Neuronal stem cell (in vitro differentiated cells): ENCODE measurements around the gene IGSF9.
A peak's percentile ranks its signal among the peaks of the same experiment; 100 is the strongest.

Experiments
- DNase-seq: peaks from one replicate; pipeline ENCODE4 v3.0.0-alpha.2; 2013; ENCODE audit warnings: low spot score
- H2AFZ ChIP-seq: one replicate; pipeline ENCODE4 v1.6.1; 2013; ENCODE audit warnings: mild to moderate bottlenecking, low read length, inconsistent platforms
- H2AK5ac ChIP-seq: 2 replicates; pipeline ENCODE4 v1.6.1; 2013; ENCODE audit warnings: low read depth, mild to moderate bottlenecking, inconsistent platforms, low read length, moderate library complexity, mixed read lengths
- H2BK120ac ChIP-seq: 2 replicates; pipeline ENCODE4 v1.6.1; 2013; ENCODE audit warnings: low read depth, mild to moderate bottlenecking, inconsistent platforms, low read length, moderate library complexity, mixed read lengths
- H2BK12ac ChIP-seq: one replicate; pipeline ENCODE4 v1.6.1; 2013; ENCODE audit warnings: low read length, inconsistent platforms
- H2BK15ac ChIP-seq: 2 replicates; pipeline ENCODE4 v1.6.1; 2013; ENCODE audit warnings: mild to moderate bottlenecking, low read length, inconsistent platforms, mixed read lengths
- H2BK5ac ChIP-seq: one replicate; pipeline ENCODE4 v1.6.1; 2013; ENCODE audit warnings: inconsistent platforms, mild to moderate bottlenecking, low read length, moderate library complexity
- H3K14ac ChIP-seq: one replicate; pipeline ENCODE4 v1.6.1; 2013; ENCODE audit warnings: low read length, inconsistent platforms
- H3K18ac ChIP-seq: 2 replicates; pipeline ENCODE4 v1.6.1; 2013; ENCODE audit warnings: low read length, inconsistent platforms
- H3K23ac ChIP-seq: 2 replicates; pipeline ENCODE4 v1.6.1; 2013; ENCODE audit warnings: low read depth, mild to moderate bottlenecking, mixed read lengths, low read length, inconsistent platforms; ENCODE audit not compliant: poor library complexity
- H3K27ac ChIP-seq: replicated peaks from 3 replicates; pipeline ENCODE4 v1.5.1; 2013; ENCODE audit warnings: low read length, inconsistent platforms
- H3K27me3 ChIP-seq, 3 experiments: 2 replicates each; pipeline ENCODE4 v1.6.1; 2013; ENCODE audit warnings: low read length in 3 of 3, mild to moderate bottlenecking in 2 of 3, inconsistent platforms in 1 of 3, low read depth in 1 of 3, mixed read lengths in 1 of 3, moderate library complexity in 1 of 3; ENCODE audit not compliant: control insufficient read depth in 3 of 3, insufficient read depth in 3 of 3
- H3K36me3 ChIP-seq, 2 donors: replicated peaks in 1 of 2; 2 replicates each; pipeline ENCODE4 v1.6.1; 2013; ENCODE audit warnings: low read length in 2 of 2; ENCODE audit not compliant: control insufficient read depth in 2 of 2, insufficient read depth in 2 of 2
- H3K4ac ChIP-seq: 2 replicates; pipeline ENCODE4 v1.6.1; 2013; ENCODE audit warnings: inconsistent platforms, mild to moderate bottlenecking, low read length, moderate library complexity
- H3K4me1 ChIP-seq, 2 donors: 1 replicate in 1 of 2; 2 replicates in 1 of 2; pipeline ENCODE4 v1.6.1; 2013; ENCODE audit warnings: low read length in 2 of 2, low read depth in 1 of 2; ENCODE audit not compliant: control insufficient read depth in 2 of 2, insufficient read depth in 1 of 2
- H3K4me2 ChIP-seq: one replicate; pipeline ENCODE4 v1.6.1; 2013; ENCODE audit warnings: mild to moderate bottlenecking, low read length, inconsistent platforms; ENCODE audit not compliant: insufficient read depth, poor library complexity, severe bottlenecking
- H3K4me3 ChIP-seq, 2 donors: 2 replicates each; pipeline ENCODE4 v1.5.1; 2013; ENCODE audit warnings: low read length in 2 of 2, mild to moderate bottlenecking in 2 of 2, inconsistent platforms in 1 of 2, moderate library complexity in 1 of 2
- H3K79me1 ChIP-seq: one replicate; pipeline ENCODE4 v1.6.1; 2013; ENCODE audit warnings: low read depth, mild to moderate bottlenecking, inconsistent platforms, low read length, moderate library complexity
- H3K9ac ChIP-seq: one replicate; pipeline ENCODE4 v1.6.1; 2013; ENCODE audit warnings: mild to moderate bottlenecking, low read depth, low read length, inconsistent platforms; ENCODE audit not compliant: poor library complexity
- H3K9me3 ChIP-seq, 2 donors: replicated peaks in 1 of 2; 2 replicates each; pipeline versions ENCODE3 to v1.6.1; 2013; ENCODE audit warnings: low read length in 2 of 2, mild to moderate bottlenecking in 2 of 2, inconsistent platforms in 1 of 2, low read depth in 1 of 2, mixed read lengths in 1 of 2, moderate library complexity in 1 of 2; ENCODE audit not compliant: control insufficient read depth in 2 of 2, insufficient read depth in 1 of 2
- H4K8ac ChIP-seq: one replicate; pipeline ENCODE4 v1.6.1; 2013; ENCODE audit warnings: low read depth, mild to moderate bottlenecking, inconsistent platforms, low read length, moderate library complexity
- H4K91ac ChIP-seq: one replicate; pipeline ENCODE4 v1.6.1; 2013; ENCODE audit warnings: low read length, low read depth, mild to moderate bottlenecking, inconsistent platforms; ENCODE audit not compliant: poor library complexity
- WGBS, 2 donors: extraction: QIAGEN DNeasy Blood & Tissue Kit; methylation state at CpG; one replicate each; pipeline ENCODE4 v1.1.7; 2013; ENCODE audit warnings: missing lambda C conversion rate in 2 of 2, mixed read lengths in 1 of 2; ENCODE audit not compliant: insufficient read length in 2 of 2, insufficient replicate concordance in 1 of 2; ENCODE audit errors: extremely low coverage in 2 of 2; 5-methylcytosine and 5-hydroxymethylcytosine counted together

IGSF9 gene

DNA sequence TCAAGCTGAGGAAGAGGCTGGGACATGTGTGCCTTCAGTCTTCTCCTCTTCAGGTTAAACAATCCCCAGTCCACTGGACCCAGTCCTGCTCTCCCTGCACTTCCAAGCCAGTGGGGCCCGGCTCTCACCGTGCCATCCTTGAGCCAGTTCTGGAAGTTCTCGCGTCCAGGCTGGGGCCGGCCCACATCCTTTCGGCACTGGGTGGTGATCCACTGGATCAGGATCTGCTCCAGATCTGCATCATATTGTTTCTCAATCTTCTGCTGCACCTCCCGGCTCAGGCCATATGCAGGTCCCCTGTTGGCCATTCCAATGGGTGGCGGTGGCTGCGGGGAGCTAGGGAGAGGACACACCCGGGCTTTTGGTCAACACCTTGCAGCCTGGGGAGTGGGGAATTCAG is 25.2 kb downstream of the IGSF9 start:
- WGBS, 2 donors, result no CpG with 5 or more reads among the region's 10 CpGs
- no peak overlapping the region for H2BK15ac ChIP-seq
- H3K9ac ChIP-seq, result no peak overlapping the region
- H2BK5ac ChIP-seq, result no peak overlapping the region
- H4K91ac ChIP-seq, result no peak overlapping the region
- no peak overlapping the region for H3K27ac ChIP-seq
- no peak overlapping the region for H2BK120ac ChIP-seq
- no peak overlapping the region for H4K8ac ChIP-seq
- peaks cover 3% of the 10 kb centered on the region for H3K79me1 ChIP-seq
- no peak for DNase-seq
- H3K4ac ChIP-seq, result no peak overlapping the region
- H3K23ac ChIP-seq, result no peak overlapping the region
- H2AK5ac ChIP-seq, result no peak overlapping the region
- H3K9me3 ChIP-seq, result no peaks in the 10 kb centered on the region
- no peak overlapping the region for H3K4me3 ChIP-seq
- H3K14ac ChIP-seq, result no peak overlapping the region
- no peak overlapping the region for H2BK12ac ChIP-seq
- H3K27me3 ChIP-seq, result peaks cover 3 to 13% (median 4%) of the 10 kb centered on the region in 3 experiments
- H3K4me2 ChIP-seq, result no peak overlapping the region
- H3K36me3 ChIP-seq, result no peaks in the 10 kb centered on the region
- no peak overlapping the region for H3K18ac ChIP-seq
- no peak overlapping the region for H2AFZ ChIP-seq
- H3K4me1 ChIP-seq, result peaks cover 21 to 35% of the 10 kb centered on the region in 2 donors

DNA sequence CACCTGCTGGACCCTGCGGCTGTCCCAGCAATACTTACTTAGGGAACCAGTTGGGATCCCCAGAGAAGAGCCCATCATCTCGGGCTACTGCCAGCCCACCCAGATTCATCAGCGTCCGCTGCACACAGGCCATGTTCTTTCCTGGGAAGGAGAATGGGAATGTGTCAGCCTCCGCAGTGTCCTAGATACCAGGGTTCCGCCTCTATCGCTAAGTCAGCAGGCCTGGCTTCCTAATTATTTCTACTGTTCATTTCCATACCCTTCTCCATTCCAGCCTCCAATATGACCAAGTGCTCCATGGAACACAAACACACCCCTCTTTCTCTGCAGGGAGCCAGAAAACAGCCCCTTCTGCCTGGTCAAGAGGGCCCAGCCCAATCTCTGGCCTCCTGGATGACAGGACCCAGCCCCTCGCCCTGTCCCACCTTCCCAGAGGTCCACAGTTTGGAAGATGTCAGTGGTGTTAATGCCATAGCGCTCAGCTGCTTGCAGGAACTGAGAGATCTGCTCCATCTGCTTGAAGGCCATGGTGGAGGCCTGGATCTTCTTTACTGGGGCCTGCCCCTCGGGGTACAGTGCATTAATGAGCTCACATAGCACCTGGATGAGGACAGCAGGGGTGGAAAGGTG is 26.1 kb downstream of the IGSF9 start:
- Histone ChIP-seq H2AK5ac (no peak overlapping the region), H2BK120ac (no peak overlapping the region), H3K9ac (no peak overlapping the region), H2BK15ac (no peak overlapping the region), H3K9me3 (no peaks in the 10 kb centered on the region), H3K4me1 (peaks cover 18 to 37% of the 10 kb centered on the region in 2 donors), H3K36me3 (no peaks in the 10 kb centered on the region), H3K27me3 (peaks cover 0 to 4% (median 4%) of the 10 kb centered on the region in 3 experiments), H3K18ac (no peak overlapping the region), H3K4me2 (no peak overlapping the region), H3K23ac (no peak overlapping the region), H3K4ac (no peak overlapping the region), H2BK5ac (no peak overlapping the region), H4K8ac (no peak overlapping the region), H2AFZ (no peak overlapping the region), H3K79me1 (peaks cover 3% of the 10 kb centered on the region), H3K4me3 (no peak overlapping the region), H3K27ac (no peak overlapping the region), H2BK12ac (no peak overlapping the region), H4K91ac (no peak overlapping the region), H3K14ac (no peak overlapping the region)
- WGBS, 2 donors, result no CpG with 5 or more reads among the region's 10 CpGs
- DNase-seq, result no peak

DNA sequence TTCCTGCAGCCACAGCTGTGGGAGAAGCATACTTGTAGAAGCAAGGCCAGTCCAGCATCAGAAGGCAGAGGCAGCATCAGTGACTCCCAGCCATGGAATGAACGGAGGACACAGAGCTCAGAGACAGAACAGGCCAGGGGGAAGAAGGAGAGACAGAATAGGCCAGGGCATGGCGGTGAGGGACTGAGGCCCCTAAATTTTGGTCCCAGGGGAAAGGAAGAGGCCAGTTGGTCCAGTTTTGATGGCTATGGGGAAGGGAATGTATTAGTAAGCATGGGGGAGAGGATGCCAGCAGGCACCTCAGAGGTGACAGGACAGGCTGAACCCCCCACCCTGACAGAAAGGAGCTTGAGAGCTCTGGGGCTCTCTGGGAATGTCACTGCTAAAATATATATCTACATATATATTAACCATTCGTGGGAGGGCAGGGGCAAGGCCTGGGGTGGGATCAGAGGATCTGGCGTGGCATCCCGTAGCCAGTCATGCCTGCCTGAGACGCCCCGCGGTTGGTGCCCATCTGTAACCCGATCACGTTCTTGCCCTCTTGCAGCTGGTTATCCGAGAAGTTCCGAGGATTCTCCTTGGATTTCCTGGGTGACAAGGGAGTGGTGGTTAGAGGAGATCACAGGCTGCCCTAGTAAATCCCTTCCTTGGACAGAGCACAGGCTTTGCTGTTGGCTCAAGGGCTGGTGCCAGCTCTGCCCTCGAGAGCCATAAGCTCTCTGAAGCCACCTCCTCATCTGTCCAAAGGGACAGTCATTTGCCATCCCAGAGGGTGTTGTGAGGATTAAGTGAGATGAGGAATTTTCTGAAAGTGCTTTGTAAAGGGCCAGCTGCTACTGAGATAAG is 26.8 kb downstream of the IGSF9 start:
- H3K27ac ChIP-seq, result no peak overlapping the region
- no peak overlapping the region for H3K18ac ChIP-seq
- peaks cover 0 to 4% (median 0%) of the 10 kb centered on the region in 3 experiments for H3K27me3 ChIP-seq
- peaks cover 13 to 33% of the 10 kb centered on the region in 2 donors for H3K4me1 ChIP-seq
- H3K36me3 ChIP-seq, result no peaks in the 10 kb centered on the region
- H3K23ac ChIP-seq, result no peak overlapping the region
- no CpG with 5 or more reads among the region's 13 CpGs for WGBS, 2 donors
- H3K4me3 ChIP-seq, result no peak overlapping the region
- H4K8ac ChIP-seq, result no peak overlapping the region
- peak overlapping the region; percentile 8 for H3K9ac ChIP-seq
- H2BK120ac ChIP-seq, result no peak overlapping the region
- peak overlapping the region; percentile 58 for H2AK5ac ChIP-seq
- no peak overlapping the region for H3K14ac ChIP-seq
- no peak overlapping the region for H3K4me2 ChIP-seq
- H4K91ac ChIP-seq, result no peak overlapping the region
- no peak overlapping the region for H2BK15ac ChIP-seq
- no peak overlapping the region for H2BK5ac ChIP-seq
- H3K4ac ChIP-seq, result no peak overlapping the region
- H2AFZ ChIP-seq, result no peak overlapping the region
- DNase-seq, result no peak
- peaks cover 3% of the 10 kb centered on the region for H3K79me1 ChIP-seq
- no peak overlapping the region for H2BK12ac ChIP-seq
- no peaks in the 10 kb centered on the region for H3K9me3 ChIP-seq
